22Rv1 (cell line): ENCODE data around the gene SP5.

Experiments used
- CTCF ChIP-seq: fragments of 450-650 bp; IDR thresholded peaks from 2 replicates; pipeline ENCODE4 v1.5.1; 2017; ENCODE audit warnings: mild to moderate bottlenecking
- ZFX ChIP-seq: fragments of 450-650 bp; IDR thresholded peaks from 2 replicates; pipeline ENCODE4 v1.6.1; 2017; ENCODE audit warnings: antibody characterized with exemption, borderline replicate concordance

GRCh38 chr2:170685591-170685990 is 29.5 kb upstream of the SP5 start:
- TF ChIP-seq CTCF = no peak
- no peak for TF ChIP-seq ZFX
